HG03565 (cell line): ENCODE results near the gene PIERCE2.
"Not testable (repeated sequence)": the region's sequence is repeated elsewhere in the genome, so short reads cannot be mapped to it uniquely, and the experiment has no call there.

Source experiments
- ATAC-seq: cut with Tn5 transposase; IDR thresholded peaks from one replicate; pipeline ENCODE4 v1.9.1; 2021; ENCODE audit warnings: mild to moderate bottlenecking, moderate library complexity; ENCODE audit not compliant: unreplicated experiment

The PIERCE2 gene

DNA sequence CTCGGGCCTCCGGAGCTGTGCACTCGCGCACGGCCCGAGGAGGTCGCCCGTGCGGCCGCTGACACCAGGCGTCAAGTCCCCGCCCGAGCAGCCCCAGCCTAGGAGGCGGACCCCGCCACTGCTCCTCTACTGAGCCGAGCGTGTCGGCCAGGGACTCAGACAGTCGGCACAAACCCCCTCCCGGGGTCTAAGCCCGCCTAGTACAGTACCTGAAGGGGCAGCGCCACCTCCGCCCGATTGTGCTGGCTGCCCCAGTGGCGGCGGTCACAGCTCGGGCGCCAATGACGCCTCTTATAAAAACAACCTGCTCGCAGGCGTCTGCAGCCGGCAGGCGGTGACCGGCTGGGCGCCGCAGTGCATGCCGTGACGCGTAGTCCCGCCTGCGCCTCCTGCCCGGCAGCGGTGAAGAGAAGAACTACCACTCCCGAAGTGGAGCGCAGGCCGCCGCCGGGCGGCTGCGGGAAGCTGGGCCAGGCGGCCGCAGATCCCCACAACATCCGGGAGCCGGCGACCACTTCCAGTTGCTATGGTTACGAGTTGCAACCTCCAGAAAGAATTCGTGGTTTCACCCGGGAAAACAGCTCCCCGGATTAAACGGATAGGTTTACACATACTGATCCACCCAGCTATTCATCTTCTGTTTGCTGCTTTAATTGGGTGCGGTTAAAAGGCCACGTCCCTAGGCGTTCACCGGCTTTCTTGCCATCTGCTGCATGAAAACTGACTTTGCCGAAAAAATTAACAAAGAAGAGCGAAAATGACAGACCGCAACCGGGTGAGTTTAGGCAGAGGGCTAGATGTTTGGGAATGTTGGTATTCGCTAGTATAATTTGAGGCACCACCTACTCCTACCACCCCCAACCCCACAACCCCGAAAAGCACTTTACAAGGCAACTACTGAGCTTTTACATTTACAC is at the start of gene PIERCE2, which contains the start of gene CCPG1:
Gene PIERCE2 (plus strand): TSS at position 484 of the 917 bp plus-strand sequence. CDS start 274 bp downstream, at position 758.
Gene CCPG1 (minus strand): TSS at position 348 of the 917 bp plus-strand sequence. CDS start 18,935 bp downstream, outside the sequence.
- peak; percentile 92 for ATAC-seq

GRCh38 chr15:55360256-55360655 is 48.0 kb upstream of the PIERCE2 start:
- no peak for ATAC-seq

DNA sequence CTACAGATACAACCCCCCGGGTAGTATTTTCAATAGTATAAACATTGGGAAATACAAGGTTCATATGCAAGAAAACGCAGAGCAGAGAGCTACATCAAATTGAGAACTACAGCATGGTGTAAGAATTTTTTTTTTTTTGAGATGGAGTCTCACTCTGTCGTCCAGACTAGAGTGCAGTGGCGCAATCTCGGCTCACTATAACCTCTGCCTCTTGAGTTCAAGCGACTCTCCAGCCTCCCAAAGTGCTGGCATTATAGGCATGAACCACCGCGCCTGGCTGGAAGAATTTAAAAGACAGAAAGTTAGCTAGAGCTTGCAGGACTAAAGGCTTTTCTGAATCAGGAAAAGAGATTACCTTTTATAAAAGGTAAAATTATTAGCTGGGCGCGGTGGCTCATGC is 47.2 kb upstream of the PIERCE2 start:
- ATAC-seq, result no peak

DNA sequence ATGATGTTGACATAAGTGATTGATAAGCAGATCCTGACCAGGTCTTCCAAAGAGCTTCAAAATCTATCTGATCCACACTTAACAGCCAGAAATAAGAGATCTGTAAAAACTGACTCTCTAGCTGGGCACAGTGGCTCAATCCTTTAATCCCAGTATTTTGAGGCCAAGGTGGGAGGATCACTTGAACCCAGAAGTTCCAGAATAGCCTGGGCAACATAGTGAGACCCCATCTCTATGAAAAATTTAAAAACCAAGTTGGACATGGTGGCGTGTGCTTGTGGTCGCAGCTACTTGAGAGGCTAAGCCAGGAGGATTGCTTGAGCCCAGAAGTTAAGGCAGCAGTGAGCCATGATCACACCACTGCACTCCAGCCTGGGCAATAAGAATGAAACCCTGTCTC is 45.7 kb upstream of the PIERCE2 start:
- ATAC-seq, result no peak

DNA sequence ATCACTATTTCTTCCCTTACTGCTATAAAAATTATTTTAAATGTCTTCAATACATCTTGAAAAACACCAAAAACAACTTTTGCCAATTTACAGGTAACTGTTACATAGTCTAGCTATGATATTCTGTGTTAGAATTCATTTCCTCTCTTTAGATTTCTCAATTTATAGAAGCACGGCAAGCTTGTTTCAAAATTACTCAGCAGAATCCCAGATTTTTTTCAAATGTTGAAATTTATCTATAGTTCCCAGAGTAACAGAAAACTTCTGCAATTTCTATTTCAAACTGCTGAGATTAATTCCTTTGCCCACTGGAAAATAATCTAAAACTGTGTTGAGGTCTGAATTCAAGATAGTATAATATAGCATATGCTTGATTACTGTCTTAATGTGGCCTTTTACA is 41.3 kb upstream of the PIERCE2 start:
- no peak for ATAC-seq

GRCh38 chr15:55372701-55373440 is 35.4 kb upstream of the PIERCE2 start:
- peak; percentile 53 for ATAC-seq

DNA sequence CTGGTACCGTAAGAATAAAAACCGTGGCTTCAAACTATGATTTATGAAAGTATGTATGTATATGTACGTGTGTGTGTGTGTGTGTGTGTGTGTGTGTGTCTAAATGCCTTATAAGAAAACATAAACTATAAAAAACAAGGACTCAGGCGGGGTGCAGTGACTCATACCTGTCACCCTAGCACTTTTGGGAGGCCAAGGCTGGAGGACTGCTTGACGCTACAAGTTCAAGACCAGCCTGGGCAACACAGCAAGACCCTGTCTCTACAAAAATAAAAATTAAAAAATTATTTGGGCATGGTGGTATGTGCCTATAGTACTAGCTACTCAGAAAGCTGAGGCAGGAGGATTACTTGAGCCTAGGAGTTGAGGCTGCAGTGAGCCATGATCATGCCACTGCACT is 29.2 kb upstream of the PIERCE2 start:
- no peak for ATAC-seq

- no peak for ATAC-seq
Measured at GRCh38 chr15:55381595-55381994, 26.7 kb upstream of the PIERCE2 start.

DNA sequence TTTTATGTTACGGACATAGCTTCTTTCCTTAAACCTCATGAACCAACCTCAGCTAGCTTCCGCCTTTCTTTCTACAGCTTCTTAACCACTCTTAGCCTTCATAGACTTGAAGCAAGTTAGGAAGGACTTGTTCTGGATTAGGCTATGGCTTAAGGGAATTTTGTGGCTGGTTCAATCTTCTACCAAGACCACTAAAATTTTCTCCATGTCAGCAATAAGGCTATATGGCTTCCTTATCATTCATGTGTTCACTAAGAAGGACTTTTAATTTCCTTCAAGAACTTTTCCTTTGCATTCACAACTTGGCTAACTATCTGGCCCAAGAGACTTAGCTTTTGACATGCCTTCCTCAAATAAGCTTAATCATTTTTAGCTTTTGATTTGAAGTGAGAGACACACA is 24.6 kb upstream of the PIERCE2 start:
- ATAC-seq, result no peak

DNA sequence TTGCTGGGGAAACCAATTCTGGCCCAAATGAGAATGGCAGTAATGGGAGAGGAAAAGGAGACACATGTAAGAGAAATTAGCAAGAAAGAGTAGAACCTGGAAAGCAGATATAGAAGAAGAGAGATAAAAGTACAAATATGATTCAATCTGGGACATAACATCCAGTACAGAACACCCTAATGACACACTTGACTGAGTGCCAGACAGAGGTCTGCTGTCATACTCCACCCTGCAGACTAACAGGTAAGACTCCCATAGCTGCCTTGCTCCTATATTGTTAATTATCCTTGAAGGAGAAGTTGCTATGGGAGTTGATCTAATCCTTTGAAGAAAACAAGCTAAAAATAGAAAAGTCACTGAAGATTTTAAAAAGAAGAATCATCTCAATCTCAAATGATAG is 21.3 kb upstream of the PIERCE2 start:
- ATAC-seq, result no peak

DNA sequence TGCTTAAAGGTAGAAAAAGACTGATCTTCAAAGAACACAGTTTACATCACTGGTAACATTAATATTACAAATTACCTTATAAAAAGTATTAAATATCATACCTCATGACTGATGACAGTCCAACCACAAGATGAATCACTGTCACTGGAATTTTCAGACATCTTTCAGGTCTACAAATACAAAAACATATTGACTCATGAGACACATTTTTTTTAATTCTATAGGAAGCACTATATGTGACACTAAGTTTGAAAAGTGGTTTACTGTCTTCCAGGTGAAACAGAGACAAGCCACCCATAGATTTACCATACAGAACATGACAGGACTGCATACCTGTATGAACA is 19.1 kb upstream of the PIERCE2 start:
- ATAC-seq, result no peak

- no peak for ATAC-seq
Measured at GRCh38 chr15:55394694-55395093, 13.6 kb upstream of the PIERCE2 start.

GRCh38 chr15:55398243-55398642 is 10.1 kb upstream of the PIERCE2 start:
- no peak for ATAC-seq

- not testable (repeated sequence) for ATAC-seq
Measured at GRCh38 chr15:55400050-55400449, 8.2 kb upstream of the PIERCE2 start.

- no peak for ATAC-seq
Measured at GRCh38 chr15:55401786-55402246, 6.5 kb upstream of the PIERCE2 start.

- no peak for ATAC-seq
Measured at GRCh38 chr15:55402707-55403106, 5.6 kb upstream of the PIERCE2 start.

GRCh38 chr15:55403531-55403930 is 4.8 kb upstream of the PIERCE2 start:
- no peak for ATAC-seq

GRCh38 chr15:55407498-55408011 is 740 bp upstream of the PIERCE2 start:
- ATAC-seq, result no peak

DNA sequence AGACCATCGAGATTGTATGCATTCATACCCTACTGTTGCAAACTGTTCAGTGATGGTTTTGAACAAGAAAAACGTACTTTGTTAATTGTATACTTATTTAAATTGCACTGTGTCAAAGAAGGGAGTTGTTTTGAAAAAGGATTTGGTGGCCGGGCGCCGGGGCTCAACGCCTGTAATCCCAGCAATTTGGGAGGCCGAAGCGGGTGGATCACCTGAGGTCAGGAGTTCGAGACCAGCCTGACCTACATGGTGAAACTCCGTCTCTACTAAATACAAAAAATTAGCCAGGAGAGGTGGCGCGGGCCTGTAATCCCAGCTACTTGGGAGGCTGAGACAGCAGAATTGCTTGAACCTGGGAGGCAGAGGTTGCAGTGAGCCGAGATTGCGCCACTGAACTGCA is 681 bp downstream of the PIERCE2 start:
- ATAC-seq, result not testable (repeated sequence)

- not testable (repeated sequence) for ATAC-seq
Measured at GRCh38 chr15:55417678-55418077, 9.4 kb downstream of the PIERCE2 start.

- ATAC-seq, result no peak
Measured at GRCh38 chr15:55420171-55420866, 12.0 kb downstream of the PIERCE2 start.
